ENCODE results near the gene ATP4A.

- TF ChIP-seq CTCF (IDR thresholded peaks at IDR 0.05) (no peak), EP300 (IDR thresholded peaks at IDR 0.05) (no peak)
Observed at GRCh38 chr19:35549879-35550523, 13.5 kb downstream of the ATP4A start.

All from ovary (tissue), 3 donors.